Glutamatergic neuron (in vitro differentiated cells): Measurements from ENCODE around the gene TNPO3. TPM values are rescaled to one million over a fixed set of nuclear protein-coding genes. Genes with fewer than 3 reads are reported as not detected.

Source experiments
- DNase-seq: peaks from one replicate; pipeline ENCODE4 v3.0.0; 2022
- H3K27ac Mint-ChIP-seq: one replicate; pipeline ENCODE4 v1.8.0; 2020; ENCODE audit warnings: mild to moderate bottlenecking, mixed read lengths, inconsistent platforms; ENCODE audit not compliant: unreplicated experiment
- H3K27me3 Mint-ChIP-seq: one replicate; pipeline ENCODE4 v1.8.0; 2020; ENCODE audit warnings: mild to moderate bottlenecking, moderate library complexity, mixed read lengths, inconsistent platforms; ENCODE audit not compliant: unreplicated experiment
- H3K36me3 Mint-ChIP-seq: one replicate; pipeline ENCODE4 v1.8.0; 2020; ENCODE audit warnings: mild to moderate bottlenecking, mixed read lengths, inconsistent platforms; ENCODE audit not compliant: unreplicated experiment
- H3K4me1 Mint-ChIP-seq: one replicate; pipeline ENCODE4 v1.8.0; 2020; ENCODE audit warnings: mild to moderate bottlenecking, low read depth, mixed read lengths, inconsistent platforms; ENCODE audit not compliant: unreplicated experiment
- H3K4me3 Mint-ChIP-seq: one replicate; pipeline ENCODE4 v1.8.0; 2020; ENCODE audit warnings: mild to moderate bottlenecking, mixed read lengths, inconsistent platforms; ENCODE audit not compliant: unreplicated experiment
- H3K9me3 Mint-ChIP-seq: one replicate; pipeline ENCODE4 v1.8.0; 2020; ENCODE audit warnings: mild to moderate bottlenecking, moderate library complexity, mixed read lengths, inconsistent platforms; ENCODE audit not compliant: unreplicated experiment
- total RNA-seq: library from RNA; stranded (reverse); fragmentation: NEBNext Ultra II Directional; extraction: Animal tissue kit (Norgen Biotek cat#: 25700); gene quantifications from one replicate; pipeline ENCODE4 v1.2.1, GENCODE V29; 2021; ENCODE audit not compliant: unreplicated experiment
- TF ChIP-seq, protein P1 (sequence below): fragments of 200-600 bp; sonication (generic); IDR thresholded peaks from one replicate; pipeline ENCODE4 v1.5.0; 2021; ENCODE audit not compliant: partially characterized antibody, unreplicated experiment

The TNPO3 gene
- total RNA-seq, 1 donor from 2014 or later, result 53.8 TPM

DNA sequence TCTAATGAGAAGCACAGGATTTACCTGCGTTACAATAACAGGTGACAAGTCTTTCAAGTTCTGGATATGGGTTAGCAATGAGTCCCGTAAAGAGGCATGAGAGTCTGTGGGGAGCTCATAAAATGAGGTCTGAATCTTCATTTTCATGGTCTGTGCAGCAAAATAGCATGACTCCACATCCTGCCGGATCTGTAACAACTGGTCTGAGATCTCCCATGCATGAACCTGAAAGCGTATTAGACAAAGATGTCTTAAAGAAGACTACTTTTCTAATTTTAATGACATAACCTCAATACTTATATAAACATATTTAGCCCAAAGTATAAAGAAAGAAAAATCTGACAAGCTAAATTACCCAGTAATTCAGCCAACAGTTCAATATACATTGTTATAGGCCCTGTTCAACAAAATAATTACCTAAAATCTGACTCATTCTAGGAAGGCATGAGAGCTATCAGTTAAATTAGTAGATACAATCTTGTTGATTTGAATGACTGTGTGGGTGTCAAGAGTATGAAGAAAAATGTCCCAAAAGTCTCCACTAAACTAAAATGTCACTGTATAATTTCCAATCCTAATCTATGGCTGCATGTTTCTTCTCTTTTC is 36.9 kb downstream of the TNPO3 start:
- no peak overlapping the region for H3K27ac Mint-ChIP-seq
- no peaks in the 10 kb centered on the region for H3K36me3 Mint-ChIP-seq

DNA sequence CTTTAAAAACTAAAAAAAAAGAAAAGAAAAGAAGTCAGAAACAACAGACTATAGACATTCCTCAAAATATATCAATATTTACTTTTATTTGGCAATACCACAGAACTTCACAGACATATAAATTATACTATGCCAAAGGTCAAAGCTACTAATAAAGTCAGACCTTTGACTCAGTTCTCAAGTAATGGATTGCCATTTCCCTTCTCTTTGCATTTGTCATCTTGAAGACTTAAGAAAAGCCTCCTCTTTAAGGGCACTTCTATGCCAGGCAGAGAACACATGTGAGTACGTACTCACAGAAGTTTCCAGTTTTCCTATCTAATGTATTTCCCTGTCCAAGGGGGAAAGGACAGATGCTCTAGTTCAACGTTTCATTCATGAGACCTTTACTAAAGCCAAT is 37.6 kb downstream of the TNPO3 start:
- no peak overlapping the region for H3K27ac Mint-ChIP-seq
- H3K36me3 Mint-ChIP-seq, result no peaks in the 10 kb centered on the region
- H3K27me3 Mint-ChIP-seq, result no peaks in the 10 kb centered on the region
- H3K9me3 Mint-ChIP-seq, result no peaks in the 10 kb centered on the region
- TF ChIP-seq, protein P1, sequence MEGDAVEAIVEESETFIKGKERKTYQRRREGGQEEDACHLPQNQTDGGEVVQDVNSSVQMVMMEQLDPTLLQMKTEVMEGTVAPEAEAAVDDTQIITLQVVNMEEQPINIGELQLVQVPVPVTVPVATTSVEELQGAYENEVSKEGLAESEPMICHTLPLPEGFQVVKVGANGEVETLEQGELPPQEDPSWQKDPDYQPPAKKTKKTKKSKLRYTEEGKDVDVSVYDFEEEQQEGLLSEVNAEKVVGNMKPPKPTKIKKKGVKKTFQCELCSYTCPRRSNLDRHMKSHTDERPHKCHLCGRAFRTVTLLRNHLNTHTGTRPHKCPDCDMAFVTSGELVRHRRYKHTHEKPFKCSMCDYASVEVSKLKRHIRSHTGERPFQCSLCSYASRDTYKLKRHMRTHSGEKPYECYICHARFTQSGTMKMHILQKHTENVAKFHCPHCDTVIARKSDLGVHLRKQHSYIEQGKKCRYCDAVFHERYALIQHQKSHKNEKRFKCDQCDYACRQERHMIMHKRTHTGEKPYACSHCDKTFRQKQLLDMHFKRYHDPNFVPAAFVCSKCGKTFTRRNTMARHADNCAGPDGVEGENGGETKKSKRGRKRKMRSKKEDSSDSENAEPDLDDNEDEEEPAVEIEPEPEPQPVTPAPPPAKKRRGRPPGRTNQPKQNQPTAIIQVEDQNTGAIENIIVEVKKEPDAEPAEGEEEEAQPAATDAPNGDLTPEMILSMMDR, result no peak
- H3K4me1 Mint-ChIP-seq, result no peaks in the 10 kb centered on the region
- no peak overlapping the region for H3K4me3 Mint-ChIP-seq
- no peak for DNase-seq

More for the DNA sequence above, 36.9 kb downstream of the TNPO3 start:
- Mint-ChIP-seq H3K9me3 (no peaks in the 10 kb centered on the region), H3K4me3 (no peak overlapping the region), H3K27me3 (no peaks in the 10 kb centered on the region), H3K4me1 (no peaks in the 10 kb centered on the region)
- TF ChIP-seq, protein P1, result no peak
- DNase-seq, result no peak

DNA sequence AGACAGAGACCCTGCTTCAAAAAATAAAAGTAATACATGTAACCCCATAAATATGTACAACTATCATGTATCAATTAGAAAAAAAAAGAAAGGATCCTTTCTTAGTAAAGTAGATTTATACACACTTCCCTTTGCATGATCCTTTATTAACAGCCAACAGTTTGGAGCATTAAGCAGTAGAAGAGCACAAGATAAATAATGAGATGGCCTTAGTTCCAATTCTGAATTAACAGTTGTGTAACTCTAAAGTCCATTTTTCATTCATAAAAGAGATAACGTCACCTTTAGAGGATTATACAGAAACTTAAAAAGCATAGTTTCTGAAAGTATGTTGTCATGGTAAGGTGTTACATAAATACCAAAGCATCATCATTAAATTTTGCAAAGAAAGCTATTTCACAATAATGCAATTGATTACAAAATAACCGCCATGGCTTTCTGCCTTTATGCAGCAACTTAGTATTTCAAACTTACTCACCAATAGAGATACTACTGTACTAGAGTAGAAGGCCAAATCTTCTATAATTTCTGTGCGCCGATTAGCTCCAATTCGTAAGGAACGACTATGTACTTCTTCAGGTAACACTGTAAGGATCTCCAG is 40.3 kb downstream of the TNPO3 start:
- DNase-seq, result no peak
- Mint-ChIP-seq H3K9me3 (no peaks in the 10 kb centered on the region), H3K36me3 (no peaks in the 10 kb centered on the region), H3K27ac (no peak overlapping the region), H3K4me3 (no peak overlapping the region), H3K27me3 (no peaks in the 10 kb centered on the region), H3K4me1 (no peaks in the 10 kb centered on the region)
- TF ChIP-seq, protein P1, result no peak

GRCh38 chr7:129013048-129013724 is 41.7 kb downstream of the TNPO3 start:
- no peak for DNase-seq
- no peak overlapping the region for H3K27ac Mint-ChIP-seq
- H3K4me1 Mint-ChIP-seq, result no peaks in the 10 kb centered on the region
- no peaks in the 10 kb centered on the region for H3K36me3 Mint-ChIP-seq
- H3K4me3 Mint-ChIP-seq, result no peak overlapping the region
- no peaks in the 10 kb centered on the region for H3K27me3 Mint-ChIP-seq
- H3K9me3 Mint-ChIP-seq, result no peaks in the 10 kb centered on the region
- TF ChIP-seq, protein P1, result no peak

DNA sequence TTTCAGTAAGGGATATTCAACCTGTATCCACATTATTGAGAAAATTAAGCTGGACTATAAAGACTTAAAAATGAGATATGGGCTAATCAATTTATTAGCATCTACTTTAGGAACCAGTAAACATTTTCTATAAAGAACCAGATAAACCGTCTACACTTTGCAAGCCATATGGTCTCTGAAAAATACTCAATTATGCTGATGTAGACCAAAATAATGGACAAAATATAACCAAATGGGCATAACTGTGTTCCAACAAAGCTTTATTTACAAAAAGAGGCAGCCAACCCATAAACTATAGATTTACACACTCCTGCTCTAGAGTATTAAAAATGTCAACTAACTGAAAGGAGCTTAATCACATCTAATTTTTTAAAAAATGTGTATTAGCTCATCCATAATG is 42.3 kb downstream of the TNPO3 start:
- H3K27ac Mint-ChIP-seq, result no peak overlapping the region
- TF ChIP-seq, protein P1, result no peak

More for the DNA sequence above, 42.3 kb downstream of the TNPO3 start:
- H3K4me3 Mint-ChIP-seq, result no peak overlapping the region
- no peaks in the 10 kb centered on the region for H3K4me1 Mint-ChIP-seq
- no peaks in the 10 kb centered on the region for H3K27me3 Mint-ChIP-seq
- no peaks in the 10 kb centered on the region for H3K36me3 Mint-ChIP-seq
- H3K9me3 Mint-ChIP-seq, result no peaks in the 10 kb centered on the region
- no peak for DNase-seq
